ENCODE measurements around the gene TCAIM. TPM values are rescaled to one million over a fixed set of nuclear protein-coding genes. Genes with fewer than 3 reads are reported as not detected.

TCAIM gene
- total RNA-seq, 1 donor from 2014 or later: 17.5 TPM

- peaks cover 71% of the 10 kb centered on the region for H3K36me3 Mint-ChIP-seq (ENCODE audit: low read depth)
- DNase-seq (ENCODE audit: low spot score): no peak
- H3K9me3 Mint-ChIP-seq: peaks cover 18% of the 10 kb centered on the region
- intact Hi-C loops (cut with micrococcal nuclease): no loop called here
- H3K4me3 Mint-ChIP-seq (ENCODE audit: low read depth): peak overlapping the region; percentile 28
- no peaks in the 10 kb centered on the region for H3K27me3 Mint-ChIP-seq (ENCODE audit: low read depth)
- peaks cover 47% of the 10 kb centered on the region for H3K4me1 Mint-ChIP-seq (ENCODE audit: low read depth)
- peak overlapping the region; percentile 54 for H3K27ac Mint-ChIP-seq
Measured at GRCh38 chr3:44442596-44443309, 104.2 kb downstream of the TCAIM start.

GRCh38 chr3:44444437-44444836, 105.9 kb downstream of the TCAIM start:
- intact Hi-C loops (cut with micrococcal nuclease): no loop called here
- Mint-ChIP-seq H3K4me3 (ENCODE audit: low read depth) (no peak overlapping the region), H3K9me3 (peaks cover 35% of the 10 kb centered on the region), H3K27ac (no peak overlapping the region), H3K36me3 (ENCODE audit: low read depth) (peaks cover 83% of the 10 kb centered on the region), H3K27me3 (ENCODE audit: low read depth) (no peaks in the 10 kb centered on the region), H3K4me1 (ENCODE audit: low read depth) (peaks cover 40% of the 10 kb centered on the region)
- DNase-seq (ENCODE audit: low spot score): no peak

GRCh38 chr3:44444896-44445691, 106.5 kb downstream of the TCAIM start:
- H3K27me3 Mint-ChIP-seq (ENCODE audit: low read depth): no peaks in the 10 kb centered on the region
- no peak overlapping the region for H3K4me3 Mint-ChIP-seq (ENCODE audit: low read depth)
- no peak for DNase-seq (ENCODE audit: low spot score)
- peak overlapping the region; percentile 11 for H3K27ac Mint-ChIP-seq
- intact Hi-C loops (cut with micrococcal nuclease): no loop called here
- peaks cover 87% of the 10 kb centered on the region for H3K36me3 Mint-ChIP-seq (ENCODE audit: low read depth)
- H3K4me1 Mint-ChIP-seq (ENCODE audit: low read depth): peaks cover 35% of the 10 kb centered on the region
- H3K9me3 Mint-ChIP-seq: peaks cover 37% of the 10 kb centered on the region

- peaks cover 88% of the 10 kb centered on the region for H3K36me3 Mint-ChIP-seq (ENCODE audit: low read depth)
- intact Hi-C loops (cut with micrococcal nuclease): no loop called here
- no peak overlapping the region for H3K27ac Mint-ChIP-seq
- no peaks in the 10 kb centered on the region for H3K27me3 Mint-ChIP-seq (ENCODE audit: low read depth)
- H3K9me3 Mint-ChIP-seq: peaks cover 44% of the 10 kb centered on the region
- H3K4me3 Mint-ChIP-seq (ENCODE audit: low read depth): no peak overlapping the region
- DNase-seq (ENCODE audit: low spot score): no peak
- peaks cover 28% of the 10 kb centered on the region for H3K4me1 Mint-ChIP-seq (ENCODE audit: low read depth)
Measured at GRCh38 chr3:44445786-44446185, 107.2 kb downstream of the TCAIM start.

GRCh38 chr3:44446929-44447328, 108.4 kb downstream of the TCAIM start:
- intact Hi-C loops (cut with micrococcal nuclease): no loop called here
- DNase-seq (ENCODE audit: low spot score): no peak
- H3K36me3 Mint-ChIP-seq (ENCODE audit: low read depth): peaks cover 91% of the 10 kb centered on the region
- H3K4me3 Mint-ChIP-seq (ENCODE audit: low read depth): no peak overlapping the region
- H3K9me3 Mint-ChIP-seq: peaks cover 51% of the 10 kb centered on the region
- peaks cover 19% of the 10 kb centered on the region for H3K4me1 Mint-ChIP-seq (ENCODE audit: low read depth)
- H3K27ac Mint-ChIP-seq: no peak overlapping the region
- H3K27me3 Mint-ChIP-seq (ENCODE audit: low read depth): no peaks in the 10 kb centered on the region

- DNase-seq (ENCODE audit: low spot score): no peak
- peaks cover 93% of the 10 kb centered on the region for H3K36me3 Mint-ChIP-seq (ENCODE audit: low read depth)
- no peaks in the 10 kb centered on the region for H3K27me3 Mint-ChIP-seq (ENCODE audit: low read depth)
- H3K27ac Mint-ChIP-seq: peak overlapping the region; percentile 22
- peaks cover 46% of the 10 kb centered on the region for H3K9me3 Mint-ChIP-seq
- intact Hi-C loops (cut with micrococcal nuclease): no loop called here
- H3K4me1 Mint-ChIP-seq (ENCODE audit: low read depth): no peaks in the 10 kb centered on the region
- no peak overlapping the region for H3K4me3 Mint-ChIP-seq (ENCODE audit: low read depth)
Measured at GRCh38 chr3:44451441-44451840, 112.9 kb downstream of the TCAIM start.

- peaks cover 90% of the 10 kb centered on the region for H3K36me3 Mint-ChIP-seq (ENCODE audit: low read depth)
- no peaks in the 10 kb centered on the region for H3K27me3 Mint-ChIP-seq (ENCODE audit: low read depth)
- DNase-seq (ENCODE audit: low spot score): no peak
- intact Hi-C loops (cut with micrococcal nuclease): no loop called here
- no peaks in the 10 kb centered on the region for H3K4me1 Mint-ChIP-seq (ENCODE audit: low read depth)
- no peak overlapping the region for H3K4me3 Mint-ChIP-seq (ENCODE audit: low read depth)
- no peak overlapping the region for H3K27ac Mint-ChIP-seq
- H3K9me3 Mint-ChIP-seq: peaks cover 18% of the 10 kb centered on the region
Measured at GRCh38 chr3:44454258-44454657, 115.7 kb downstream of the TCAIM start.

GRCh38 chr3:44455318-44455717, 116.8 kb downstream of the TCAIM start:
- peaks cover 90% of the 10 kb centered on the region for H3K36me3 Mint-ChIP-seq (ENCODE audit: low read depth)
- DNase-seq (ENCODE audit: low spot score): no peak

More at GRCh38 chr3:44455318-44455717, 116.8 kb downstream of the TCAIM start:
- H3K4me1 Mint-ChIP-seq (ENCODE audit: low read depth): no peaks in the 10 kb centered on the region
- H3K27me3 Mint-ChIP-seq (ENCODE audit: low read depth): no peaks in the 10 kb centered on the region
- intact Hi-C loops (cut with micrococcal nuclease): no loop called here
- H3K4me3 Mint-ChIP-seq (ENCODE audit: low read depth): no peak overlapping the region
- H3K27ac Mint-ChIP-seq: no peak overlapping the region
- peaks cover 23% of the 10 kb centered on the region for H3K9me3 Mint-ChIP-seq

Other genes starting within 250 kb of the TCAIM start
- not detected in 2 replicates for gene TOPAZ1, start 96.9 kb upstream of the TCAIM start, total RNA-seq
- gene ZNF445, start 138.9 kb downstream of the TCAIM start, total RNA-seq: 22.6 and 24.0 TPM in 2 replicates
- 0.83 and 1.3 TPM in 2 replicates for gene ZKSCAN7, start 216.4 kb downstream of the TCAIM start, total RNA-seq
- 0.07 and 0.32 TPM in 2 replicates for gene ZNF660, start 246.2 kb downstream of the TCAIM start, total RNA-seq

Measured in activated T-helper 2 cell treated with anti-CD3 and anti-CD28 coated beads, Interferon-gamma antibody, Interleukin-2, Interleukin-4, amounts not matched to agents 10 μg/mL and 5 μg/mL and 100 μg/mL, durations not matched to agents 14 hours and 24 hours and 36 hours (primary cell).